Type B pancreatic cell (in vitro differentiated cells): ENCODE measurements around the gene MDC1. TPM values are rescaled to one million over a fixed set of nuclear protein-coding genes. Genes with fewer than 3 reads are reported as not detected.

Experiments used
- DNase-seq: peaks from one replicate; pipeline ENCODE4 v3.0.0; 2021; ENCODE audit warnings: mixed read lengths; ENCODE audit not compliant: unreplicated experiment; ENCODE audit errors: extremely low spot score
- H3K27ac Mint-ChIP-seq: 2 replicates; pipeline ENCODE4 v1.8.0; 2021; ENCODE audit warnings: mild to moderate bottlenecking, mixed read lengths
- H3K27me3 Mint-ChIP-seq: 2 replicates; pipeline ENCODE4 v1.8.0; 2021; ENCODE audit warnings: mixed read lengths
- H3K36me3 Mint-ChIP-seq: 2 replicates; pipeline ENCODE4 v1.8.0; 2021; ENCODE audit warnings: mixed read lengths
- H3K4me1 Mint-ChIP-seq: one replicate; pipeline ENCODE4 v1.8.0; 2021; ENCODE audit warnings: mixed read lengths; ENCODE audit not compliant: unreplicated experiment
- H3K4me3 Mint-ChIP-seq: 2 replicates; pipeline ENCODE4 v1.8.0; 2021; ENCODE audit warnings: mild to moderate bottlenecking, mixed read lengths
- H3K9me3 Mint-ChIP-seq: 2 replicates; pipeline ENCODE4 v1.8.0; 2021; ENCODE audit warnings: mixed read lengths
- total RNA-seq: library from RNA; stranded (reverse); gene quantifications from 2 replicates; pipeline ENCODE4 v1.2.1, GENCODE V29; 2021; ENCODE audit warnings: low replicate concordance
- TF ChIP-seq, protein P1 (sequence below): fragments of 200-600 bp; sonication (generic); conservative IDR thresholded peaks from 2 replicates; pipeline ENCODE4 v1.5.0; 2021; ENCODE audit warnings: antibody characterized with exemption, mild to moderate bottlenecking

MDC1 gene
- total RNA-seq, 1 donor from 2014 or later = 71.3 TPM

DNA sequence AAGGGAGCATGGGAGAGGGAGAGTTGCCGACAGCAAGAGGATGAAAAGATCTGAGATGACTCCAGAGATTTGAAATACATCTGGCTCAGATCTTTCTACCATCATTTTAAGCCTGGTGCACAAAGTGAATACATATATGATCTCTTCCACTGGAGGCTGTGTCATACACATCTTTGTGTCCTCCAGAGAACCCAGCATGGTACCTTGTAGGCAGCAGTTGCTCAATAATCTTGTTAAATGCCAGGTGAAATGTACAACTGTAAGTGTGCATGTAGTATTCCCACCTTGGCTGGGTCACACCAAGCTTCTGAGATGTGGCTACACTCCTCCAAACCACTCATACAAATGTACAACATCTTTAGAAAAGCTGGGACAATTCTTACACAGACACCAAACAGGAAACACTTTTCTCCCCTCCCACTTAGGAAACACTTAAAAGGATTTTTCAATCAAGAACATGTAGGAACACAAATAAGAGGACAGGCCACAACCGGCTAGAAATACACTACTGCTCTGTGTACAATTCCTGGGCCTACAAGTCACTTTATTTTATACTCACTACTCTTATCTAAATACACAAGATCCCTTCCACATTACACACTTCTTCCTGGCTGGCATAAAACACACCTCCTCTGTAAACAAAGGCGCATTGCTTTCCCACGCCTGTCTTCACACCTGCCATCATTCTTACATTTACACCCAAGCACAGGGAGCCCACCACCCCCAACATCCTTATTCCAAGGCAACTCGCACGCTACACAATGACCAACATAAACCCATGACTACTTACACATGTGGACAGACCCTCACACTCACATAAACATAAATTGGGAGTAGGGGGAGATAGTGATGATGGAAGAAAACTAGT lies 31.1 kb upstream of the MDC1 start:
- Mint-ChIP-seq H3K9me3 (no peaks in the 10 kb centered on the region), H3K27ac (peak overlapping the region; percentile 42), H3K4me1 (peaks cover 48% of the 10 kb centered on the region), H3K4me3 (peak overlapping the region; percentile 10), H3K36me3 (no peaks in the 10 kb centered on the region), H3K27me3 (no peaks in the 10 kb centered on the region)
- no peak for DNase-seq
- TF ChIP-seq, protein P1, sequence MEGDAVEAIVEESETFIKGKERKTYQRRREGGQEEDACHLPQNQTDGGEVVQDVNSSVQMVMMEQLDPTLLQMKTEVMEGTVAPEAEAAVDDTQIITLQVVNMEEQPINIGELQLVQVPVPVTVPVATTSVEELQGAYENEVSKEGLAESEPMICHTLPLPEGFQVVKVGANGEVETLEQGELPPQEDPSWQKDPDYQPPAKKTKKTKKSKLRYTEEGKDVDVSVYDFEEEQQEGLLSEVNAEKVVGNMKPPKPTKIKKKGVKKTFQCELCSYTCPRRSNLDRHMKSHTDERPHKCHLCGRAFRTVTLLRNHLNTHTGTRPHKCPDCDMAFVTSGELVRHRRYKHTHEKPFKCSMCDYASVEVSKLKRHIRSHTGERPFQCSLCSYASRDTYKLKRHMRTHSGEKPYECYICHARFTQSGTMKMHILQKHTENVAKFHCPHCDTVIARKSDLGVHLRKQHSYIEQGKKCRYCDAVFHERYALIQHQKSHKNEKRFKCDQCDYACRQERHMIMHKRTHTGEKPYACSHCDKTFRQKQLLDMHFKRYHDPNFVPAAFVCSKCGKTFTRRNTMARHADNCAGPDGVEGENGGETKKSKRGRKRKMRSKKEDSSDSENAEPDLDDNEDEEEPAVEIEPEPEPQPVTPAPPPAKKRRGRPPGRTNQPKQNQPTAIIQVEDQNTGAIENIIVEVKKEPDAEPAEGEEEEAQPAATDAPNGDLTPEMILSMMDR = no peak

- H3K4me3 Mint-ChIP-seq = no peak overlapping the region
- peak overlapping the region; percentile 42 for H3K27ac Mint-ChIP-seq
- H3K36me3 Mint-ChIP-seq = no peaks in the 10 kb centered on the region
- H3K27me3 Mint-ChIP-seq = no peaks in the 10 kb centered on the region
- H3K9me3 Mint-ChIP-seq = no peaks in the 10 kb centered on the region
- TF ChIP-seq, protein P1 = no peak
- H3K4me1 Mint-ChIP-seq = peaks cover 44% of the 10 kb centered on the region
- no peak for DNase-seq
These were observed 30.2 kb upstream of the MDC1 start for GRCh38 chr6:30747300-30747687.

- Mint-ChIP-seq H3K9me3 (no peaks in the 10 kb centered on the region), H3K4me3 (peak within 1 kb of the TSS; percentile 99), H3K36me3 (peaks cover 14% of the 10 kb centered on the region), H3K27ac (peak within 1 kb of the TSS; percentile 97), H3K27me3 (no peaks in the 10 kb centered on the region), H3K4me1 (peaks cover 45% of the 10 kb centered on the region)
- TF ChIP-seq, protein P1 = peak; percentile 78
- DNase-seq = peak; percentile 84
These were observed 27.1 kb upstream of the MDC1 start, which contains the start of gene IER3 for GRCh38 chr6:30744054-30744805. IER3 (minus strand) TSS chr6:30744547; CDS start chr6:30744518, 29 bp downstream.

GRCh38 chr6:30743099-30744053 lies 26.3 kb upstream of the MDC1 start:
- Mint-ChIP-seq H3K4me1 (peaks cover 38% of the 10 kb centered on the region), H3K4me3 (peak overlapping the region; percentile 99), H3K9me3 (no peaks in the 10 kb centered on the region), H3K27me3 (no peaks in the 10 kb centered on the region), H3K27ac (peak overlapping the region; percentile 97), H3K36me3 (peaks cover 21% of the 10 kb centered on the region)
- DNase-seq = no peak
- TF ChIP-seq, protein P1 = no peak
